Measurements from ENCODE around the gene ZNG1B. TPM values are rescaled to one million over a fixed set of nuclear protein-coding genes. Genes with fewer than 3 reads are reported as not detected.
A peak's percentile ranks its signal among the peaks of the same experiment; 100 is the strongest.
"Not testable (repeated sequence)": the region's sequence is repeated elsewhere in the genome, so short reads cannot be mapped to it uniquely, and the experiment has no call there.

Gene ZNG1B
- total RNA-seq, 1 donor from 2014 or later, result 35.5 TPM

- H3K36me3 Mint-ChIP-seq (ENCODE audit: low read depth); intact Hi-C loops (cut with micrococcal nuclease); H3K9me3 Mint-ChIP-seq; DNase-seq (ENCODE audit: low spot score); H3K4me1 Mint-ChIP-seq (ENCODE audit: low read depth); H3K27ac Mint-ChIP-seq: not testable (repeated sequence)
- Mint-ChIP-seq H3K4me3 (peak overlapping the region; percentile 73), H3K27me3 (ENCODE audit: insufficient read depth) (peaks cover 19% of the 10 kb centered on the region)
Measured at GRCh38 chr2:113541976-113542485, 104.5 kb downstream of the ZNG1B start.

DNA sequence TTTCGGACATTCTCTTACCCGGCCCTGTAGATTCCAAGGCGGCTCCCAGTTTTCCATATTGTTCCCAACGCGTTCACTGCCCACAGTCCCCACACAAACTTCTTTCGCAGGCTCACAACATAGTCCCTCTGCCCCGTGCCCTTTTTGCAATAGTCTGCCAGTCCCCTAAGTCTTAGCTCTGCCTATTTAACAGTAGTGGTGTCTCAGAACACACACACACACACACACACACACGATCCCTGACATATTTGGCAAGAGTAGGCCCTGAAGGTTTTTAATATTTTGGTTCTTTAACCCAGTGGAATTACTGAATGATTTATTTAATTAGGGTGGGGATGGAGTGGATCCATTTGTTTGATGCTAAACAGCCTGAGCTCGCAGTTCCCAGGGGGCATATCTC, 105.0 kb downstream of the ZNG1B start:
- H3K9me3 Mint-ChIP-seq, result not testable (repeated sequence)

More for the DNA sequence above, 105.0 kb downstream of the ZNG1B start:
- Mint-ChIP-seq H3K27me3 (ENCODE audit: insufficient read depth) (peaks cover 21% of the 10 kb centered on the region), H3K4me3 (peak overlapping the region; percentile 73)
- H3K4me1 Mint-ChIP-seq (ENCODE audit: low read depth); intact Hi-C loops (cut with micrococcal nuclease); H3K36me3 Mint-ChIP-seq (ENCODE audit: low read depth); DNase-seq (ENCODE audit: low spot score); H3K27ac Mint-ChIP-seq: not testable (repeated sequence)

Other genes with a start within 250 kb of the ZNG1B start
- 0.70 and 1.6 TPM in 2 replicates for gene PAX8, start 158.8 kb upstream of the ZNG1B start, total RNA-seq
- 0.32 and 0.39 TPM in 2 replicates for gene FOXD4L1, start 61.0 kb downstream of the ZNG1B start, total RNA-seq
- gene RABL2A, start 189.6 kb downstream of the ZNG1B start, total RNA-seq, result 24.0 and 24.6 TPM in 2 replicates